Stomach (tissue), 4 donors: Measurements from ENCODE around the gene FA2H.

Experiments
- EP300 ChIP-seq: sonication (generic); formaldehyde crosslinking; IDR thresholded peaks from one replicate; pipeline ENCODE4 v1.6.1; 2017; ENCODE audit warnings: antibody characterized with exemption
- POLR2A ChIP-seq, 4 donors: fragments of 450-650 bp; IDR thresholded peaks; one replicate each; pipeline ENCODE4 v1.6.1; 2016; ENCODE audit warnings: antibody characterized with exemption in 4 of 4, control low read depth in 2 of 4, mild to moderate bottlenecking in 1 of 4, moderate library complexity in 1 of 4

- TF ChIP-seq EP300, result no peak
- TF ChIP-seq POLR2A (IDR thresholded peaks at IDR 0.05), result no peak
These were observed 20.0 kb upstream of the FA2H start for GRCh38 chr16:74794668-74795067.
